ENCODE data around the gene ACSM3.
"Not testable (repeated sequence)": the region's sequence is repeated elsewhere in the genome, so short reads cannot be mapped to it uniquely, and the experiment has no call there.

The ACSM3 gene

DNA sequence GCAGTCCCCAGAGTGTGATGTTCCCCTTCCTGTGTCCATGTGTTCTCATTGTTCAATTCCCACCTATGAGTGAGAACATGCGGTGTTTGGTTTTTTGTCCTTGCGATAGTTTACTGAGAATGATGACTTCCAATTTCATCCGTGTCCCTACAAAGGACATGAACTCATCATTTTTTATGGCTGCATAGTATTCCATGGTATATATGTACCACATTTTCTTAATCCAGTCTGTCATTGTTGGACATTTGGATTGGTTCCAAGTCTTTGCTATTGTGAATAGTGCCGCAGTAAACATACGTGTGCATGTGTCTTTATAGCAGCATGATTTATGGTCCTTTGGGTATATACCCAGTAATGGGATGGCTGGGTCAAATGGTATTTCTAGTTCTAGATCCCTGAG, 8.0 kb upstream of the ACSM3 start:
- DNase-seq: not testable (repeated sequence)

GRCh38 chr16:20760346-20760745, 3.5 kb upstream of the ACSM3 start:
- no peak for DNase-seq

GRCh38 chr16:20761175-20761574, 2.6 kb upstream of the ACSM3 start:
- DNase-seq: no peak

DNA sequence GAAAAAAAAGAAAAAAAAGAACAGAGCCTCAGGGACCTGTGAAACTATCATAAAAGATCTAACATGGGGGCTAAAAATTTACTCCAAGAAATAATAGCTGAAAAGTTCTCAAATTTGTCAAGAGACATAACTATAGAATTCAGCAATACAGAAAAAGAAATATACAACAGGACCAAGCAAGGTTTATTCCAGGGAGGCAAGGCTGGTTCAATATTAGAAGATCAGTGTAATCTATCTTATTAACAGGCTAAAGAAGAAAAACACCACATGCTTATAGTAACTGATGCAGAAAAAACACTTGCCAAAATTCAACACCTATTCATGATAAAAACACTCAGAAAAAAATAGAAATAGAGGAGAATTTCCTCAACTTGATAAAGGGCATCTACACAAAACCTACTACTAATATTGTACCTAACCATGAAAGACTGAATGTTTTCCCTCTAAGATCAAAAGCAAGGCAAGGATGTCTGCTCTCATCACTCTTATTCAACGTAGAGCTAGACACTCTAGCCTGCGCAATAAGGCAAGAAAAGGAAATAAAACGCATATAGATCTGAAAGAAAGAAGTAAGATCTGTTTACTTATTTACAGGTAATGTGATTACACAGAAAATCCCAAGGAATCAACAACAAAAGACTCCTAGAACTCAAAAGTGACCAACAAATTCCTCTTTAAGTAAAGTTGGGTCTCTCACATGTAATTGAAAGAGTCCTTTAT, 1.2 kb upstream of the ACSM3 start:
- DNase-seq: no peak

DNA sequence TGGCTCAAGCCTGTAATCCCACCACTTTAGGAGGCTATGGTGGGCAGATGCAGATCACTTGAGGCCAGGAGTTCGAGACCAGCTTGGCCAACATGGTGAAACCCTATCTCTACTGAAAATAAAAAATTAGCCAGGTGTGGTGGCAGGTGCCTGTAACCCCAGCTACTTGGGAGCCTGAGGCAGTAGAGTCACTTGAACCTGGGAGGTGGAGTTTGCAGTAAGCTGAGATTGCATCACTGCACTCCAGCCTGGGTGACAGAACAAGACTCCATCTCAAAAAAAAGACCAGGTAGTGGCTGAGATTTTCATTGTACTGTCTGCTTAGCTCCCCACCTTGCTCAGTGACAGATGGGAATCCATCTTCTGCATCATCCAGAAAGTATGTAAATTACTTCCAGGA, 634 bp downstream of the ACSM3 start:
- DNase-seq: not testable (repeated sequence)

GRCh38 chr16:20765732-20766131, 1.9 kb downstream of the ACSM3 start:
- no peak for DNase-seq

GRCh38 chr16:20766294-20766693, 2.5 kb downstream of the ACSM3 start:
- DNase-seq: no peak

DNA sequence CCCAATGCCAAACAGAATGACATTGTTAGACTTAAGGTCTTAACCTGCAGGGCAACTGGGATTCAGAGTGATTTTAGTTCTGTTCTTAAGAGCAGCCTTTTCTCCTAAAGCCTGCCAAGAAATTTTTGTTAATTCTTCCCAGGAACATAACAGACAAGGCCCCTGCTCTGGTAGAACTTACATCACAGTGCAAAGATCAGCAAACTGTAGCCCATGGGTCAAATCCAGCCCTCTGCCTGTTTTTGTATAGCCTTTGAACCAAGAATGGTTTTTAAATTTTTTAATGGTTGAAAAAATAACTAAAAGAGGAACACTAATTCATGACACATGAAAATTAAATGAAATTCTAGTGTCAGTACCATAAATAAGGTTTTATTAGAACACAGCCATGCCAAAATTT, 3.8 kb downstream of the ACSM3 start:
- no peak for DNase-seq

DNA sequence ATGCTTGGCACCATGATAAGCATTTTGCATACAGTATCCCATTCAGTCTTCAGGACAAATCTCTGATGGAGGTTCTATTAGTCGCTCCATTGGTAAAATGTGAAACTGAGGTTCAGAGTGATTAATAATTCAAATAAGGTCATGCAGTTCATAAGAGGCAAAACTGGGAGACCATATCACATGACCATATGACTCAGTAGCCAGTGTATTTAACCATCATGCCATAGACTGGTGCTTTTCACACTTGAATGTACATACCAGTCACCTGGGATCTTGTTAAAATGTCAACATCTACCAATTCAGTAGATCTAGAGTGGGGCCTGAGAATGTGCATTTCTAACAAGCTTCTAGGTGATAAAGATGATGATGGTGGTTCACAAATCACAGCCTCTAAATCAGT, 4.3 kb downstream of the ACSM3 start:
- no peak for DNase-seq

DNA sequence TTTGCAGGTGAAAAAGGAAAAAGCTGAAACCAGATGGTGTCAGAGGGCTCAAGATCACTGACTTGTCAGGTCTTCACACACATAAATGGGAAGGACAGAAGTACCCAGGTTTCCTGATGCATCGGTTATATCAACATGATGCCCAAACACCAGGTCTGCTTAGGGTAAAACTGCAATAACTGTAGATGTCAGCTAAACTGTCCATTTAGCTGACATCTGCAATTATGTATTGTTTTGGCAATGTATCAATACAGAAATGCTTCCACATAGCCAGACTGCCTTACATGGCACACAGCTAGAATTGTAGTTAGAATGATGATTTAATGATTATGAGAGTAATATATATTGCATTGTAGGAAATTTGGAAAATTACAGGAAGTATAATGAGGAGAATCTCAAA, 5.0 kb downstream of the ACSM3 start:
- DNase-seq: no peak

GRCh38 chr16:20773679-20774078, 9.9 kb downstream of the ACSM3 start:
- no peak for DNase-seq

DNA sequence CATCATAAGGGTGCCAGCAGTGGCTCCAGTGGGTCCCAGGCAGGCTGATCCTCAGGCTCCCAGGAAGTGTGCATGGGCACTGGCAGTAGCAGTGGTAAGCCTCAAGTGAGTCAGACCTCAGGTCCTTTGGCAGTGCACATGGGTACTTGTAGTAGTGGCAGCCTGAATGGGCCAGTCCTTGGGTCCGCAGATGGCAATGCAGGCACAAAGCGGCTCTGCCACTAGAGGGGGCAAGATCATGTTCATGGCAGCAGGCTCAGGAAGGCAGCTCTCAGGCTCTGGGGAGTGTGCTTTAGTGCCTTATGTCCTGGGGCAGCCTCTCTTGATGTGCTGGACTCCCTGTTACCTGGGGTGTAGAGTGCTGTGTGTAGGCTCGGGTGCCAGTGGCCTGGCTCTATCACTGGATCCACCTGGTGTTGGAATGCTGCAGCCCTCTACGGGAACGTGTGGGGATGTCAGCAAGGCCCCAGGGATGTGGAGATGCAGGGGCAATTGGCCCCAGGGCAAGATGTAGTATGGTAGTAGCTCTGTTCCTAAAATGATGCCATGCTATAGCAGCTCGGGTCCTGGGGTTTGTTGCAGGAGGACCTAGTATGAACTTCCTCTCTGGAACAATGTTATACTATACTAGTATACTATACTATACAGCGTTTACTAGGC, 11.0 kb downstream of the ACSM3 start:
- no peak for DNase-seq

DNA sequence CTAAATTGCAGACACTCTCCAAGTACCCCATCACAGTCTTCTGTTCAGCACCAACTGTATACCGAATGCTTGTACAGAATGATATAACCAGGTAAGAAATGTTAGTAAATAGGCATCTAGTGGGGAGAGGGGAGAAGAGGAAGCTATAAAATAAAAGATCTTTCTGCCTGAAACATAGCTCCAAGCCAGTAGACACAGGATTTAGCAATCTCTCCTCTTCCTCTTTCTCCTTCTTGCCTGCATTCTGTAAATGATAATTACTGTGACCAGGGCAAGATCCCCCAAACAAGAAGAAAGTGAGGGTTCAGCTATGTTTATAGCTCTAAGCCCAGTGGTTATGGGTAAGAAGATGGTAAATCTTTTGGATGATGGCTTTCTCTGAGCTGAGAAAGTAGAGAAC, 17.9 kb downstream of the ACSM3 start:
- DNase-seq: no peak

GRCh38 chr16:20782470-20782869, 18.7 kb downstream of the ACSM3 start:
- no peak for DNase-seq

GRCh38 chr16:20784204-20784603, 20.4 kb downstream of the ACSM3 start:
- DNase-seq: no peak

GRCh38 chr16:20789130-20789529, 25.3 kb downstream of the ACSM3 start:
- DNase-seq: no peak

DNA sequence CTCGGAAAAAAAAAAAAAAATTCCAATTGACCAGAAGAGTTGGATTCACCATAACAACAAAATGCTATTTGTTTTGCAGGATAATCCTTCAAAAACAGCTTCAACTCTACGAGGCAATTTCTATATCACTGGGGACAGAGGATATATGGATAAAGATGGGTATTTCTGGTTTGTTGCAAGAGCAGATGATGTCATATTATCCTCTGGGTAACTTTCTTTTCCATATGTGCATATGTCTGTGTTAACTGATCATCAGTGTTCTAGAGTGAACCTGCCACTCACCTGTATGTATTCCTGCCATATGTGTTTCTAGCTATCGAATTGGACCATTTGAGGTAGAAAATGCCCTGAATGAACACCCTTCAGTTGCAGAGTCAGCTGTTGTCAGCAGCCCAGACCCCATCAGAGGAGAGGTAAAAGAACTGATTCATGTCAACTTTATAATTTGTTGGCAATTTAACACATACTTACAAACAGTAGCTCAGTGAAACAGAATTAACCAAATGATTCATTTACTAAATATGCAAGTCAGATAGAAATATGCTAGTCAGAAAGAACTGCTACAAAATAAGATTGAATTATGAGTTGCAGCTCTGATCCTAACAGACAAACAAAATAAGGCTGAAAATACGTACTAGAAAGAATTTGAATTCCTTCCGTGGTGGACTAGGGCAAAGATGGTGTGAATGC, 28.3 kb downstream of the ACSM3 start:
- no peak for DNase-seq

GRCh38 chr16:20798364-20798763, 34.5 kb downstream of the ACSM3 start:
- no peak for DNase-seq

DNA sequence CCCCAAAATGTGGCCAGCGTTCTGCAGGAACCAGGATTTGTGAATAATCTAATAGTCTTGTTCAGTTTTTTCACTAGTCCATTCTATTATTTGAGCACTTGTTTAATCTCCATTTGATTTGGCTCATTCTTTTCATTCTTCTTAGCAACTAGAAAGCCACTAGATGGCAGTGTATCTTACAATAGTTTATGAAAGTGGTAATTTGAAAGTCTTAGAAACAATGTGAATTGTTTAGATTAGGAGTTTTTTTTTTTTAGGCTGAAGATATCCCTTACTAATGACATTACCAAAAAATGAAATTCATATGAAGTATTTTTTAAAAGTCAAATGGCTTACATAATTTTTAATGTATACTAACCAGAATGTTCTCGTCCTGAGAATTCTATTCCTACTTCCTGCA, 35.8 kb downstream of the ACSM3 start:
- no peak for DNase-seq

GRCh38 chr16:20801278-20801677, 37.5 kb downstream of the ACSM3 start:
- DNase-seq: no peak

GRCh38 chr16:20803192-20803560, 39.4 kb downstream of the ACSM3 start:
- DNase-seq: no peak

DNA sequence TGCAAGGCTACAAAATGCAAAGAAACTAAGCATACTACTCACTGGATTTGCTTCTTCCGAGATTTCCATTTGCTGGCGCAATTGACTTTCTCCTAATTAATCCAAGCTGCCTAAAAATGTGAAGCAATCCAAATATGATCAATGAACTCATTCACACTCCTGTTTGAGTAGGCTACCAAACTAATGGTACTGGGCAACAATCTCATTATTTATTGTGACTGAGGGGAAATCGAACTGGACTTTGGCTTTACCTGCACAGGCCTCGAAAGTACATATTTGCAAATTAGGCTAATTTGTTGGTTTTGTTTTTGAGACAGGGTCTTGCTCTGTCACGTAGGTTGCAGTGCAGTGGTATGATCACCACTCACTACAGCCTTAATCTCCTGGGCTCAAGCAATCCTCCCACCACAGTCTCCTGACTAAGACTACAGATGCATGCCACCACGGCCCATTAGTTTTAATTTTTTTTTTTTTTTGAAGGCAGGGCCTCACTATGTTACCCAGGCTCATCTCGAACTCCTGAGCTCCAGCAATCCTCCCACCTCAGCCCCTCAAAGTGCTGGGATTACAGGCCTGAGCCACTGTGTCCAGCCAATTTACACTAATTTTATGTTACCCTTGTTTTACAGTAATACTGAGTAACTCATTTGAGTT, 39.9 kb downstream of the ACSM3 start:
- DNase-seq: no peak

DNA sequence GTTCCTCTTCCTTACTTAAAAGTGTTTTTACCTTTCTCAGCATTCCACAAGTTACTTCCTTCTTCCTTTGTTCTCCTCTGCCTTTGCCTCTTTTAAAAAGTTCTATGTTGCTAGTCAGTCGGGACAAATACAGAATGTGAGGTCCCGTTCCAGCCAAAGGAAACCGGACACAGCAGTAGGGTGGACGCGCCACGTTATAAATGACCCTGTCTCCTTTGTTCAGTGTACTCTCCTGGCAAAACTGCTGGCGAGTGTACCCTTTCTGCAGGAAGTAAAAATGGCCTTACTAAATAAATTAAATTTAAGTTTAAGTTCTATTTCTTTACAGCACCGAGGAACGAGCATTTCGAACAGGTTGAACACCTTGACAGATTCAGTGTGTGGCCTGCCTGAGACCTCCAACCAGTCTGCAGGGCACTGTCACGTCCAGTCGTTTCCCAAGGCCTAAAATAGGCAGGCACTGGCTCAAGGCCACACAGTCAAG, 41.9 kb downstream of the ACSM3 start:
- DNase-seq: not testable (repeated sequence)
